Central memory CD8-positive, alpha-beta T cell (primary cell): Measurements from ENCODE around the gene PCBP4.

Source experiments
- ATAC-seq: fragments of 150-1000 bp; cut with Tn5 transposase; replicated peaks from 2 replicates; pipeline ENCODE4 v1.10.0; 2022; ENCODE audit warnings: mild to moderate bottlenecking, moderate FRiP score, moderate number of reproducible peaks; ENCODE audit not compliant: poor library complexity, severe bottlenecking; ENCODE audit errors: extremely low read depth
- DNase-seq, 2 donors: peaks; one replicate each; pipeline ENCODE4 v3.0.0; 2021; ENCODE audit warnings: low spot score in 2 of 2
- H3K27ac Mint-ChIP-seq: one replicate; pipeline ENCODE4 v1.8.0; 2022; ENCODE audit warnings: low read depth, mild to moderate bottlenecking, moderate library complexity, mixed read lengths
- H3K27me3 Mint-ChIP-seq: one replicate; pipeline ENCODE4 v1.8.0; 2022; ENCODE audit warnings: mixed read lengths
- H3K36me3 Mint-ChIP-seq: one replicate; pipeline ENCODE4 v1.8.0; 2022; ENCODE audit warnings: mild to moderate bottlenecking, moderate library complexity, mixed read lengths; ENCODE audit not compliant: insufficient read depth
- H3K4me1 Mint-ChIP-seq: one replicate; pipeline ENCODE4 v1.8.0; 2022; ENCODE audit warnings: mixed read lengths
- H3K4me3 Mint-ChIP-seq: one replicate; pipeline ENCODE4 v1.8.0; 2022; ENCODE audit warnings: mild to moderate bottlenecking, moderate library complexity, mixed read lengths
- H3K9me3 Mint-ChIP-seq: one replicate; pipeline ENCODE4 v1.8.0; 2022; ENCODE audit warnings: mixed read lengths

Gene PCBP4

DNA sequence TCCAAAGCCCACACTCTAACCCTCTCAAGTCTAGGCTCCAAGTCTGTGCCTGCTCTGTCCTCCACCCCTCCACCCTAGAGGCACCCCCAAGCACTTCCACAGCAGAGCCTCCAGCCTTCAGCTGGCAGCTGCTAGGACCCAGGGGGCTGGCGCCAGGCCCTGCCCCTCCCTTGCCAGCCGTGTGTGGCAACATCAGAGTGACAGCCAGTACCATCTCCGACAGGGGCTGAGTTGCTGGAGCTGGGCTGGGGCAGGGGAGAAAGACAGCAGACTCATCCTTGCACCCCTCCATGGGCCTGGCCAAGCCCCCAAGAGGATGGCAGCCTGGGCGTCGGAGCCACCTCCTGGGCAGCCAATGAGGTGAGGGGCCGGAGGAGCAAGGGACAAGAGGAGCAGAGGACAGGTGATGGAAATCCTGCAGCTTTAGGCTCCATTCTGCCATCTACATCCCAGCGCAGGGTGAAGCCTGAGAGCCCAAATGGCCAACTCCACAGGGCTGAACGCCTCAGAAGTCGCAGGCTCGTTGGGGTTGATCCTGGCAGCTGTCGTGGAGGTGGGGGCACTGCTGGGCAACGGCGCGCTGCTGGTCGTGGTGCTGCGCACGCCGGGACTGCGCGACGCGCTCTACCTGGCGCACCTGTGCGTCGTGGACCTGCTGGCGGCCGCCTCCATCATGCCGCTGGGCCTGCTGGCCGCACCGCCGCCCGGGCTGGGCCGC is 11.9 kb downstream of the PCBP4 start, which contains the start of gene GPR62:
GPR62 (plus strand) TSS at position 207 of the 718 bp plus-strand sequence; CDS start at position 479, 272 bp downstream.
- Mint-ChIP-seq H3K27ac (no peak within 1 kb of the TSS), H3K36me3 (peaks cover 3% of the 10 kb centered on the region), H3K4me3 (peak within 1 kb of the TSS; percentile 36), H3K27me3 (peaks cover 32% of the 10 kb centered on the region), H3K9me3 (no peaks in the 10 kb centered on the region), H3K4me1 (peaks cover 5% of the 10 kb centered on the region)
- ATAC-seq = no peak
- no peak for DNase-seq

GRCh38 chr3:51954713-51955112 is 12.5 kb downstream of the PCBP4 start:
- peaks cover 32% of the 10 kb centered on the region for H3K27me3 Mint-ChIP-seq
- no peak overlapping the region for H3K27ac Mint-ChIP-seq
- no peak for DNase-seq
- peaks cover 5% of the 10 kb centered on the region for H3K4me1 Mint-ChIP-seq
- H3K36me3 Mint-ChIP-seq = peaks cover 3% of the 10 kb centered on the region
- no peak for ATAC-seq
- no peak overlapping the region for H3K4me3 Mint-ChIP-seq
- H3K9me3 Mint-ChIP-seq = no peaks in the 10 kb centered on the region

DNA sequence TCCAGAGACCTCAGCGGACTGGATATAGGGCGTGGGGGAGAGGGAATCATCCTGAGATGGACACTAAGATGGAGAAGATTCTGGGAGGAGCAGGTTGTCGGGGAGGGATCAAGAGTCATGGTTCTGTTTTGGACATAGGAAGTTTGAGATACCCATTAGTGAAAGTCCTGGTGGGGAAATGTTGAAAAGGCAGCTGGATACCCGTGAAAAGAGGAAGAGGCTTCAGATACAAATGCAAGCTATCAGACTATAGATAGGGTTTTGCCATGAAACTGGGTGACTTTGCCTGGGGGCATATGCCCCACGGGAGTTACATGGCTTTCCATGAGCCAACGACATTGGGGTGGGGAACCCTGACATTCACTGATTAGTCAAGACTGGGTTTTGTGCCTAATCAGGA is 13.1 kb downstream of the PCBP4 start:
- H3K36me3 Mint-ChIP-seq = peaks cover 1% of the 10 kb centered on the region
- H3K4me3 Mint-ChIP-seq = no peak overlapping the region
- no peak for ATAC-seq
- H3K27me3 Mint-ChIP-seq = peaks cover 32% of the 10 kb centered on the region
- peaks cover 5% of the 10 kb centered on the region for H3K4me1 Mint-ChIP-seq
- DNase-seq = no peak
- H3K9me3 Mint-ChIP-seq = no peaks in the 10 kb centered on the region
- no peak overlapping the region for H3K27ac Mint-ChIP-seq

DNA sequence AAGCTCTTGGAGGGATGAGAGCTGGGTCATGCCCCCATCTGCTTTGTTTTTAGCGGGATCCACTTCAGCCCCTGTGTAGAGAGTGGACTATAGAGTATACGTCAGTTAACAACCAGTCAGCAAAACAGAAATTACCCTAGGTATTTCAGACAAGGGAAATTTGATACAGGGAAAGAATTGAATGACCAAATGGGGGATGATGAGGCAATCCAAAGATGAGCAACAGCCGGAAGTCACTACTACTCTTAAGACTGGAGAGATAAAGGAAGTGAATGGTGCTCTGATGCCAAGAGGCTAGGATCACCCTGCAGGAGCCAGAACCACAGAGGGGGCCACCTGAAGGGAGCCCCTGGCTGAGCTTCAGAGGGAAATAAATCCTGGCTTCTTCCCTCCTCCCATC is 13.8 kb downstream of the PCBP4 start:
- no peak for DNase-seq
- H3K27ac Mint-ChIP-seq = no peak overlapping the region
- H3K9me3 Mint-ChIP-seq = no peaks in the 10 kb centered on the region
- peaks cover 1% of the 10 kb centered on the region for H3K36me3 Mint-ChIP-seq
- ATAC-seq = no peak
- H3K27me3 Mint-ChIP-seq = peaks cover 32% of the 10 kb centered on the region
- no peak overlapping the region for H3K4me3 Mint-ChIP-seq
- peaks cover 5% of the 10 kb centered on the region for H3K4me1 Mint-ChIP-seq

DNA sequence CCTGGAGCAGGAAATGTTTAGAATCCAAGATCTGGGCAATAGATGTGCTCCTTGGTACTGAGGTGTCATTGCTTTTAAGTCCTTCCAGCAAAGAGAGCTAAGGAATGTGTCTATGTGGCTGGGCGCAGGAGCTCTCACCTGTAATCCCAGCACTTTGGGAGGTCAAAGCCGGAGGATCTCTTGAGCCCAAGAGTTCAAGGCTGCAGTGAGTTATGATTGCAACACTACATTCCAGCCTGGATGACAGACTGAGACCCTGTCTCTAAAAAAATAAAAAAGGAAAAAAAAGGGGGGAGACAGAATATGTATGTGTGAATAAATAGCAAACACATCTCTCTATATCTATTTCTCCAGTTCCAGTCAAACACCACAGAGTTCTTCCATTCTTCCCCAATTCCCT is 16.4 kb downstream of the PCBP4 start:
- no peak for ATAC-seq
- Mint-ChIP-seq H3K27ac (no peak overlapping the region), H3K27me3 (peaks cover 24% of the 10 kb centered on the region), H3K36me3 (no peaks in the 10 kb centered on the region), H3K9me3 (no peaks in the 10 kb centered on the region), H3K4me1 (no peaks in the 10 kb centered on the region), H3K4me3 (no peak overlapping the region)
- DNase-seq = no peak

GRCh38 chr3:51949121-51949520 is 18.1 kb downstream of the PCBP4 start:
- H3K9me3 Mint-ChIP-seq = no peaks in the 10 kb centered on the region
- H3K4me3 Mint-ChIP-seq = no peak overlapping the region
- ATAC-seq = no peak
- peaks cover 3% of the 10 kb centered on the region for H3K36me3 Mint-ChIP-seq
- no peaks in the 10 kb centered on the region for H3K4me1 Mint-ChIP-seq
- H3K27ac Mint-ChIP-seq = no peak overlapping the region
- no peak for DNase-seq
- peaks cover 12% of the 10 kb centered on the region for H3K27me3 Mint-ChIP-seq

GRCh38 chr3:51948016-51948580 is 19.2 kb downstream of the PCBP4 start:
- Mint-ChIP-seq H3K27ac (no peak overlapping the region), H3K4me1 (peaks cover under 1% of the 10 kb centered on the region), H3K4me3 (no peak overlapping the region), H3K36me3 (peaks cover 3% of the 10 kb centered on the region), H3K27me3 (peaks cover 2% of the 10 kb centered on the region), H3K9me3 (no peaks in the 10 kb centered on the region)
- DNase-seq (no peak), ATAC-seq (no peak)

GRCh38 chr3:51947215-51947900 is 19.9 kb downstream of the PCBP4 start:
- Mint-ChIP-seq H3K36me3 (peaks cover 3% of the 10 kb centered on the region), H3K27me3 (no peaks in the 10 kb centered on the region), H3K4me3 (no peak overlapping the region), H3K27ac (no peak overlapping the region), H3K9me3 (no peaks in the 10 kb centered on the region), H3K4me1 (peaks cover 7% of the 10 kb centered on the region)
- DNase-seq (no peak), ATAC-seq (no peak)

- ATAC-seq (no peak), DNase-seq (no peak)
- Mint-ChIP-seq H3K4me1 (peaks cover 13% of the 10 kb centered on the region), H3K9me3 (no peaks in the 10 kb centered on the region), H3K4me3 (no peak overlapping the region), H3K27ac (no peak overlapping the region), H3K36me3 (peaks cover 5% of the 10 kb centered on the region), H3K27me3 (no peaks in the 10 kb centered on the region)
Observed at GRCh38 chr3:51946796-51947195, 20.5 kb downstream of the PCBP4 start.

DNA sequence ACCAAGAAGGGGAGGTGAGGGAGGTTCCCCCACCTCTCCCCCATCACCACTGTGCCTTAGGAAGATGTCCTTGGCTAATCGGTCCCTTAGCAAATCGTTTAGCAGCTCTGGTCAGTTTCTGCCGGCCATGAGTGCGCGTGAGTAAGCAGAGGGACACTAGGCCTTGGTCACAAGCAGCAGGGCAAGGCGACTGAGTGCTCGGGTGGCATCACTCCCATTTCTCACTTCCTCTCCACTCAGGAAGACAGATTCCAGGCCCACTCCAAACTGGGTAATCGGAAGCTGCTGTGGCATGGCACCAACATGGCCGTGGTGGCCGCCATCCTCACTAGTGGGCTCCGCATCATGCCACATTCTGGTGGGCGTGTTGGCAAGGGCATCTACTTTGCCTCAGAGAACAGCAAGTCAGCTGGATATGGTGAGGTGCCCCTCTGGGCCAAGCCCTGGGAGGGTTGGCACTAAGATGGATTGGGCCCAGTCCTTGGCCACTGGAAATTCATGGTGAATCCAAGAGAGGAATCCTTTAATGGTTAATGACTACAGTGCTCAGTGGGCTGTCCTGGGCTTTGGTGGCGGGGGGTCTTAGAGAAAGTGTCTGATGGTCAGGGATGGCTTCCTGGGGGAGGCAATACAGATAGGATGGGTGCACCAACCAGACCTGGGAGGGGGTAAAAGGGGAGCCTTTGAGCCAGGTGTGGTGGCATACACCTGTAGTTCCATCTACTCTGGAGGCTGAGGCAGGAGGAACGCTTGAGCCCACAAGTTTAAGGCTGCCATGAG is 21.1 kb downstream of the PCBP4 start:
- H3K27ac Mint-ChIP-seq = no peak overlapping the region
- no peaks in the 10 kb centered on the region for H3K27me3 Mint-ChIP-seq
- H3K4me3 Mint-ChIP-seq = no peak overlapping the region
- H3K9me3 Mint-ChIP-seq = no peaks in the 10 kb centered on the region
- DNase-seq (no peak), ATAC-seq (no peak)
- peaks cover 19% of the 10 kb centered on the region for H3K4me1 Mint-ChIP-seq
- peaks cover 6% of the 10 kb centered on the region for H3K36me3 Mint-ChIP-seq

DNA sequence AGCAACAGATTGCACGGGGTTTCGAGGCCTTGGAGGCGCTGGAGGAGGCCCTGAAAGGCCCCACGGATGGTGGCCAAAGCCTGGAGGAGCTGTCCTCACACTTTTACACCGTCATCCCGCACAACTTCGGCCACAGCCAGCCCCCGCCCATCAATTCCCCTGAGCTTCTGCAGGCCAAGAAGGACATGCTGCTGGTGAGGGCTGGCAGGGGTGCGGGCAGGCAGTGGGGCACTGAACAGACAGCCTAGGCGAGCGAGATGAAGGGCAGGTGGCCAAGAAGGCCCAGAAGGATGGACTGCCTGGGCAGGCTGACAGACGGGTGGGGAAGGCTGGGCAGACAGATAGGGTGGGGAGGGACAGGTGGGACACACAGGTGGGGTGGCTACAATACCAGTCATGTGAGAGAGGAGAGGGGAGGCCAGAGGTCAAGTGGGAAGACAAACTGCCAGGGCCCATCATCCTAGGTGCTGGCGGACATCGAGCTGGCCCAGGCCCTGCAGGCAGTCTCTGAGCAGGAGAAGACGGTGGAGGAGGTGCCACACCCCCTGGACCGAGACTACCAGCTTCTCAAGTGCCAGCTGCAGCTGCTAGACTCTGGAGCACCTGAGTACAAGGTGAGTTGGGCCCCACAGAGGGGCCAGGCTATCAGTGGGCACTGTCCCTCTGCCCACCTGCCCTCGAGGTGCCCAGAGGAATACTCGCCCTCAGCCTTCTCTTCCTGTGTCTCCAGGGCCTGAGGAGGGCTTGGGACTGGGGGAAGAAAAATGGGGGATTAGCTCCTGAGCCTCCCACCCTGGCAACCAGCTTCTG is 22.0 kb downstream of the PCBP4 start:
- H3K27me3 Mint-ChIP-seq = no peaks in the 10 kb centered on the region

More for the DNA sequence above, 22.0 kb downstream of the PCBP4 start:
- ATAC-seq = no peak
- H3K27ac Mint-ChIP-seq = no peak overlapping the region
- no peaks in the 10 kb centered on the region for H3K9me3 Mint-ChIP-seq
- peaks cover 6% of the 10 kb centered on the region for H3K36me3 Mint-ChIP-seq
- no peak overlapping the region for H3K4me3 Mint-ChIP-seq
- DNase-seq = no peak
- H3K4me1 Mint-ChIP-seq = peaks cover 28% of the 10 kb centered on the region
